ENCODE data around the gene CNTNAP2. TPM values are rescaled to one million over a fixed set of nuclear protein-coding genes. Genes with fewer than 3 reads are reported as not detected.

CNTNAP2 gene
- total RNA-seq, 1 experiment from 2014 or later = 0.03 TPM

- CTCF ChIA-PET = no interaction called here
- intact Hi-C loops (cut with micrococcal nuclease; ENCODE audit: unreplicated experiment) (no loop called here), in situ Hi-C loops (cut with HindIII; ENCODE audit: low pct_unique_long_range_greater_than_20kb, low sequenced_read_pairs) (no loop called here)
- ATAC-seq (no peak), DNase-seq (ENCODE audit: low read depth, low spot score) (no peak)
- H3K27me3 ChIP-seq (ENCODE audit: control insufficient read depth, insufficient read depth, low read length) = no peaks in the 10 kb centered on the region
- no peak overlapping the region for H3K4me3 ChIP-seq (ENCODE audit: low read depth in 2 of 2, low read length in 2 of 2)
- BruUV-seq (replicated peaks) = no TSS peak
- H3K27ac ChIP-seq (ENCODE audit: low read length) = no peak overlapping the region
- TF ChIP-seq CTCF (IDR thresholded peaks at IDR 0.05) (no peak), TCF7L2 (IDR thresholded peaks at IDR 0.05; ENCODE audit: low read depth, low read length) (no peak), POLR2AphosphoS5 (IDR thresholded peaks at IDR 0.05; ENCODE audit: low read depth, low read length) (no peak), SIN3A (IDR thresholded peaks at IDR 0.05; ENCODE audit: borderline replicate concordance, insufficient read depth, low read depth, low read length) (no peak), REST (IDR thresholded peaks at IDR 0.05; ENCODE audit: insufficient read depth in 1 of 2, low read depth in 2 of 2, low read length in 1 of 2) (no peak)
- no peaks in the 10 kb centered on the region for H3K9me3 ChIP-seq (ENCODE audit: control insufficient read depth, insufficient read depth, low read depth, low read length)
- POLR2A ChIA-PET = no interaction called here
- no peaks in the 10 kb centered on the region for H3K36me3 ChIP-seq (ENCODE audit: control insufficient read depth, insufficient read depth, low read length)
- no peaks in the 10 kb centered on the region; the same call in 1 of the 2 replicates for H3K4me1 ChIP-seq (ENCODE audit: control insufficient read depth, insufficient read depth, low read length)
These were observed 2144.9 kb downstream of the CNTNAP2 start for GRCh38 chr7:148261523-148261922.

- H3K4me1 ChIP-seq (ENCODE audit: control insufficient read depth, insufficient read depth, low read length) = no peaks in the 10 kb centered on the region; the same call in 1 of the 2 replicates
- in situ Hi-C loops (cut with HindIII; ENCODE audit: low pct_unique_long_range_greater_than_20kb, low sequenced_read_pairs) = no loop called here
- no peak overlapping the region for H3K4me3 ChIP-seq (ENCODE audit: low read depth in 2 of 2, low read length in 2 of 2)
- ATAC-seq (0 out of 2 replicates have a peak, but pooled peaks have one; percentile 45), DNase-seq (ENCODE audit: low read depth, low spot score) (no peak)
- no peaks in the 10 kb centered on the region for H3K9me3 ChIP-seq (ENCODE audit: control insufficient read depth, insufficient read depth, low read depth, low read length)
- no peak overlapping the region for H3K27ac ChIP-seq (ENCODE audit: low read length)
- CTCF ChIA-PET = no interaction called here
- no peaks in the 10 kb centered on the region for H3K27me3 ChIP-seq (ENCODE audit: control insufficient read depth, insufficient read depth, low read length)
- TF ChIP-seq POLR2AphosphoS5 (IDR thresholded peaks at IDR 0.05; ENCODE audit: low read depth, low read length) (no peak), CTCF (IDR thresholded peaks at IDR 0.05) (no peak), TCF7L2 (IDR thresholded peaks at IDR 0.05; ENCODE audit: low read depth, low read length) (no peak), SIN3A (IDR thresholded peaks at IDR 0.05; ENCODE audit: borderline replicate concordance, insufficient read depth, low read depth, low read length) (no peak), REST (IDR thresholded peaks at IDR 0.05; ENCODE audit: insufficient read depth in 1 of 2, low read depth in 2 of 2, low read length in 1 of 2) (no peak)
- intact Hi-C loops (cut with micrococcal nuclease; ENCODE audit: unreplicated experiment) = no loop called here
- POLR2A ChIA-PET = no interaction called here
- no peaks in the 10 kb centered on the region for H3K36me3 ChIP-seq (ENCODE audit: control insufficient read depth, insufficient read depth, low read length)
- BruUV-seq (replicated peaks) = no TSS peak
These were observed 2145.5 kb downstream of the CNTNAP2 start for GRCh38 chr7:148261996-148262688.
